Skeletal muscle tissue (tissue), 4 donors: ENCODE data around the gene AVPR2. TPM values are rescaled to one million over a fixed set of nuclear protein-coding genes. Genes with fewer than 3 reads are reported as not detected.

Experiments used
- H3K27ac ChIP-seq: one replicate; pipeline ENCODE4 v1.7.0; 2013; ENCODE audit warnings: mild to moderate bottlenecking, low read depth, low read length, inconsistent platforms
- H3K27me3 ChIP-seq, 3 donors: one replicate each; pipeline ENCODE4 v1.7.0; 2013; ENCODE audit warnings: low read length in 3 of 3; ENCODE audit not compliant: control insufficient read depth in 3 of 3, insufficient read depth in 3 of 3
- H3K36me3 ChIP-seq, 3 donors: one replicate each; pipeline ENCODE4 v1.7.0; 2013; ENCODE audit warnings: low read length in 3 of 3; ENCODE audit not compliant: control insufficient read depth in 3 of 3, insufficient read depth in 3 of 3
- H3K4me1 ChIP-seq, 3 donors: one replicate each; pipeline ENCODE4 v1.7.0; 2013; ENCODE audit warnings: low read length in 3 of 3, mild to moderate bottlenecking in 3 of 3; ENCODE audit not compliant: control insufficient read depth in 3 of 3, insufficient read depth in 3 of 3
- H3K4me3 ChIP-seq, 3 donors: one replicate each; pipeline ENCODE4 v1.7.0; 2013; ENCODE audit warnings: low read length in 3 of 3
- H3K9ac ChIP-seq, 3 donors: one replicate each; pipeline ENCODE4 v1.7.0; 2013; ENCODE audit warnings: low read length in 3 of 3, mild to moderate bottlenecking in 3 of 3, moderate library complexity in 2 of 3, low read depth in 1 of 3
- H3K9me3 ChIP-seq, 3 donors: one replicate each; pipeline ENCODE4 v1.7.0; 2013; ENCODE audit warnings: low read length in 3 of 3; ENCODE audit not compliant: control insufficient read depth in 3 of 3
- total RNA-seq: library from RNA; depleted of rRNA; stranded (reverse); fragments of >200 nt; gene quantifications from one replicate; pipeline ENCODE4 v1.2.3, GENCODE V29; 2014
- donor health status: Osteomylitis.

Gene AVPR2
- total RNA-seq, 1 donor from 2014 or later = 1.0 TPM

DNA sequence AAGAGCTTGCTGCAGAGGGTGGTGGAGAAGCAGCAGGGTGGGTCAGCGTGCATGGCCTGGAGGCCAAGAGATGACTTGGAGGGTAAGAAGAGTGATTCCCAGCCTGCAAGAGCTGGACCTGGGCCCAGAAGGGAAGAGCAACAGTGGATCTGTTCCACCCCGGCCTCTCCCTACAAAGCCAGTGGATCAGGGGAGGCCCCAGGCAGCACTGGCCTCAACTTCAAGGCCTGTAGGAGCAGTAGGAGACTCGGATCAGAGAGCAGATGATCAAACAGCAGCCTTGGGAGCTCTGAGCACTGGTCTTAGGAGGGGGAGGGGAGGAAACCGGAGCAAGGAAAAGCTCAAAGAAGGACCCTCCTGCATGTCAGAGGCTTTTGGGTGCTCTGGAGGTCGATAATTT is 26.1 kb upstream of the AVPR2 start:
- Histone ChIP-seq H3K4me3 (no peak overlapping the region), H3K27me3 (peaks cover 11 to 43% (median 12%) of the 10 kb centered on the region in 3 donors), H3K9me3 (no peaks in the 10 kb centered on the region), H3K36me3 (no peaks in the 10 kb centered on the region), H3K4me1 (no peaks in the 10 kb centered on the region), H3K9ac (no peak overlapping the region), H3K27ac (no peak overlapping the region)

DNA sequence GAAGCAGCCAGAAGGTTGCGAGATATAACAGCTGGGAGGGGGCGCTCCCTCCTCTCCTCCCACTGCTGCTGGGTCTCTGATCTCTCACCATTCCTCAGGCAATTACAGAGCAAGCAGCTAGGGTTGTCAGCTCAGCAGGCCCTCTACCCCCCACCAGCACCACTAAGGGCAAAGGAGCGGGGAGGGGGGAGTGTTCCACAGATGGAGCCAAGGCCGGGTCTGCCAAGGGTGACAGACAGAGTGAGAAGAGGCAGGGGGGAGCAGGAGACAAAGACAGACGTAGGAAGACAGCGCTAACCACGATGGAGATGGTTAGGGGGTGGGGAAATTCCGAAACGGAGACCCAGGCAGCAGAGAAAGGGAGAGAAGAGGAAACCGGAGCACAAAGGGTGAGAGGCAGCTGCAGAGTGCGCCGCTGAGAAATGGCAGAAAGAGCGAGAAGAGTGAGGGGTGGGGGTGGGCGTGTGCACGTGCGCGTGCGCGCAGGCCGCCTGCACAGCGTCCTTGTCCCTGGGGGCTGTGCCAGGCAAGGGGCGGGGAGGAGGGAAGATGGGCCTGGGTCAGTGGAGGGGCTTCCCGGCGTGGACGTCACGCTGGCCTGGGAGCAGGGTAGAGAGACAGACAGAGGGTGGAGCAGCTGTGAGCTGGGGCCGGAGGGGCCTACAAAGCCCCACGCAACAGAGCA is 25.4 kb upstream of the AVPR2 start:
- no peak overlapping the region for H3K9ac ChIP-seq
- peaks cover 18 to 50% (median 19%) of the 10 kb centered on the region in 3 donors for H3K27me3 ChIP-seq

DNA sequence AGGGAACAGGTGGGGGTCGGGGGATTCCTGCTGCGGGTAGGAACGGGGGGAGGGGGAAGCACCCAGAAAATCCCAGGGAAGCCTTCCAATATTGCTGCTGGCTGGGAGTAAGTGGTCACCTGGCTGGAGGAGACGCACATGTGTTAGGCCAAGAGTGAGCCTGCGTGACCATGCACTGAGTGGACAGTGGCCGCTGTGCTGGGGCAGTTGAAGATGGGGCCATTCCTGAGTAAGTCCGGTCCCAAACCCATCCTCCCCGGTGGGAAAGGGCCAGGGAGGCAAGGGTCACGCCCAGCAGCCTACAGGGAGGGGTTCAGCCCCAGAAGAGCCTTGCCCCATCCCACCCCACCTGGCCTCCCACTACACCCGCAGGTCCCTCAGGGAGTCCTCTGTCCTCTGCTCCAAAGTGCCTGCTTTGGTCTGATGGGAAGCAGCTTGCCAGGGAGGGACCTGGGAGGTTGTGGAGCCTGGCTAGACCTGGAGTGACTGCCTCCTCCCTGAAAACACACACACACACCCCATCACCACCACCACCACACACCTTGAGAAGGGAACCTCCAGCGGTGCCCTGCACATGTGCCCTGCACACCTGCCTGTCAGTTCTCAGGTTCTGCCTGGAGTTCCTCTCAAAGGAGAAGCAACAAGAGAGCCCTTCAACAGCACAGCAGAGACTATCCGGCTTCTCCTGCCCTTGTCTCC is 24.6 kb upstream of the AVPR2 start:
- H3K36me3 ChIP-seq = no peaks in the 10 kb centered on the region
- H3K9ac ChIP-seq = no peak overlapping the region
- H3K4me3 ChIP-seq = no peak overlapping the region
- peaks cover 24 to 58% (median 26%) of the 10 kb centered on the region in 3 donors for H3K27me3 ChIP-seq
- H3K4me1 ChIP-seq = no peaks in the 10 kb centered on the region
- H3K27ac ChIP-seq = no peak overlapping the region
- no peaks in the 10 kb centered on the region for H3K9me3 ChIP-seq

More for the DNA sequence above, 25.4 kb upstream of the AVPR2 start:
- Histone ChIP-seq H3K36me3 (no peaks in the 10 kb centered on the region), H3K4me3 (no peak overlapping the region), H3K27ac (no peak overlapping the region), H3K9me3 (no peaks in the 10 kb centered on the region), H3K4me1 (no peaks in the 10 kb centered on the region)

GRCh38 chrX:153880440-153880815 is 24.0 kb upstream of the AVPR2 start:
- no peaks in the 10 kb centered on the region for H3K36me3 ChIP-seq
- H3K9me3 ChIP-seq = no peaks in the 10 kb centered on the region
- no peak overlapping the region for H3K9ac ChIP-seq
- H3K27me3 ChIP-seq = peaks cover 30 to 64% (median 31%) of the 10 kb centered on the region in 3 donors
- H3K4me1 ChIP-seq = no peaks in the 10 kb centered on the region
- no peak overlapping the region for H3K4me3 ChIP-seq
- H3K27ac ChIP-seq = no peak overlapping the region

GRCh38 chrX:153881281-153881680 is 23.2 kb upstream of the AVPR2 start:
- Histone ChIP-seq H3K36me3 (no peaks in the 10 kb centered on the region), H3K4me1 (no peaks in the 10 kb centered on the region), H3K9ac (no peak overlapping the region), H3K27me3 (peaks cover 31 to 63% (median 32%) of the 10 kb centered on the region in 3 donors), H3K27ac (no peak overlapping the region), H3K9me3 (no peaks in the 10 kb centered on the region), H3K4me3 (no peak overlapping the region)

DNA sequence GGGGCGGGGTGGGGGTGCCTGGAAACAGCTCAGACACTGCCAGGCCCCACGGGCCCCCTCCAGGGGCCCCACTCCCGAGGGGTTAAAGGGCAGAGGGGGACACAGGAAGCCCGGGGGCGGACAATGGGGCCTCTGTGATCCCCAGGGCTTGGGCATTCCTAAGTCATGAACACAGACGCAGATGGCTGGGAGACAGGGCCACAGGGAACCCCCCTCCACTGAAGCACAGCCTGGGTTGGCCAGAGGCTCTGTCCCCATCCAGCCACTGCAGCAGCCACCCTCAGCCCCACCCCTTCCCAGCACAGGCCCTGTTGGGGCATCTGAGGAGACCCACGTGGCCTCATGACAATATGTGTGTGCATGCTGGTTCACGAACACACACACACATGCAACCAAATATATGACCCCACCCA is 22.4 kb upstream of the AVPR2 start:
- Histone ChIP-seq H3K36me3 (no peaks in the 10 kb centered on the region), H3K4me1 (no peaks in the 10 kb centered on the region), H3K27ac (no peak overlapping the region), H3K4me3 (no peak overlapping the region), H3K9ac (no peak overlapping the region), H3K27me3 (peaks cover 34 to 68% (median 36%) of the 10 kb centered on the region in 3 donors), H3K9me3 (no peaks in the 10 kb centered on the region)

GRCh38 chrX:153882557-153882956 is 21.9 kb upstream of the AVPR2 start:
- H3K4me1 ChIP-seq = no peaks in the 10 kb centered on the region
- no peaks in the 10 kb centered on the region for H3K9me3 ChIP-seq
- no peaks in the 10 kb centered on the region for H3K36me3 ChIP-seq
- no peak overlapping the region for H3K27ac ChIP-seq
- peaks cover 34 to 72% (median 39%) of the 10 kb centered on the region in 3 donors for H3K27me3 ChIP-seq
- H3K9ac ChIP-seq = no peak overlapping the region
- no peak overlapping the region for H3K4me3 ChIP-seq

DNA sequence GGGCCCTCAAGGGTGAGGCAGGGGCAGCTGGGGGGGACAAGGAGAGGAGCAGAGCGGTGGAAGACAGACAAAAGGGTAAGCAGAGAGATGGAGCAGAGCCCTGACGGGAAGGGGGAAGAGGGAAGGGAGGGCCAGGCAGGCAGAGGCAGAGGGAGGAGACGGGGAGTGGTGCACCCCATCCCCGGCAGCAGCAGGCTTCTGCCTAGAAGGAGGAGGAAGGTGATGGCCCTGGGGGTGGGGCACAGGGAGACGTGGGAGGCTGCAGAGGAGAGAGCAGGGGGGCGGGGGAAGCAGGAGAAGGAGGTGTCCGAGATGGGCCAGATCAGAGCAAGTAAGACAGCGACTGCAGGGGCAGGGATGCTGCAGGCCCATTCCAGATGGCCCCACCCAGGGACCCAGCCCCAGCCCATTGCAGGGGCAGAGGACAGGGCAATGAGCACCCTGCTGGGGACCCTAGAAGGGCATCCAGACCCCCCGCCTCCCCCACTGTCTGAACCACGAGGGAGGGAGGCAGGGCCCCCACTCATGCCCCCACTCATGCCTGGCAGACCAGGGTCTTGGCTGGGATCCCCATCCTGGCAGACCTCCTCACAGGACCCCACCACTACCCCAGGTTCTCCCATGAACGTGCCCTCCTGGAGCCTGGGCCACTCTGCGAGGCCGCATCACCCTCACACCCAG is 21.2 kb upstream of the AVPR2 start:
- Histone ChIP-seq H3K27me3 (peaks cover 34 to 71% (median 42%) of the 10 kb centered on the region in 3 donors), H3K9me3 (peaks cover 0 to 3% (median 0%) of the 10 kb centered on the region in 3 donors), H3K36me3 (no peaks in the 10 kb centered on the region), H3K4me3 (no peak overlapping the region), H3K9ac (no peak overlapping the region), H3K27ac (no peak overlapping the region), H3K4me1 (no peaks in the 10 kb centered on the region)

GRCh38 chrX:153884136-153884535 is 20.3 kb upstream of the AVPR2 start:
- Histone ChIP-seq H3K9ac (no peak overlapping the region), H3K27ac (no peak overlapping the region), H3K4me1 (no peaks in the 10 kb centered on the region), H3K4me3 (no peak overlapping the region), H3K36me3 (no peaks in the 10 kb centered on the region), H3K27me3 (peaks cover 34 to 71% (median 38%) of the 10 kb centered on the region in 3 donors), H3K9me3 (peaks cover 0 to 5% (median 0%) of the 10 kb centered on the region in 3 donors)

GRCh38 chrX:153884590-153884989 is 19.9 kb upstream of the AVPR2 start:
- peaks cover 0 to 7% (median 0%) of the 10 kb centered on the region in 3 donors for H3K9me3 ChIP-seq
- H3K4me3 ChIP-seq = no peak overlapping the region
- H3K4me1 ChIP-seq = no peaks in the 10 kb centered on the region
- H3K9ac ChIP-seq = no peak overlapping the region
- no peak overlapping the region for H3K27ac ChIP-seq
- no peaks in the 10 kb centered on the region for H3K36me3 ChIP-seq
- H3K27me3 ChIP-seq = peaks cover 34 to 73% (median 37%) of the 10 kb centered on the region in 3 donors
